K562 (cell line): ENCODE data around the gene DCUN1D4. TPM values are rescaled to one million over a fixed set of nuclear protein-coding genes. Genes with fewer than 3 reads are reported as not detected.

Source experiments
- CCNT2 ChIP-seq: IDR thresholded peaks from 2 replicates; pipeline ENCODE4 v1.6.1; 2011; ENCODE audit warnings: borderline replicate concordance, low read depth, mild to moderate bottlenecking, moderate library complexity, mixed read lengths, low read length; ENCODE audit not compliant: insufficient read length; ENCODE audit errors: extremely low read depth
- CLOCK ChIP-seq: fragments of 250-450 bp; sonication (Bioruptor Pico); IDR thresholded peaks from 2 replicates; pipeline ENCODE4 v1.4.0; 2020; ENCODE audit warnings: mild to moderate bottlenecking, moderate library complexity, borderline replicate concordance
- ELK3 ChIP-seq: fragments of 450-650 bp; formaldehyde crosslinking; IDR thresholded peaks from 2 replicates; pipeline ENCODE4 v1.4.0; 2020; ENCODE audit warnings: mild to moderate bottlenecking
- NR4A1 ChIP-seq, 2 experiments: fragments of 250-450 bp in 1 of 2; fragments of 450-650 bp in 1 of 2; sonication (Bioruptor Pico) in 1 of 2; IDR thresholded peaks; 2 replicates each; pipeline versions ENCODE4 v1.4.0 to v1.6.1; 2016 to 2020; ENCODE audit warnings: mild to moderate bottlenecking in 2 of 2, missing compliant biosample characterization in 1 of 2, missing genetic modification characterization in 1 of 2, moderate library complexity in 1 of 2
- PRPF4 ChIP-seq: fragments of 200-400 bp; formaldehyde crosslinking; IDR thresholded peaks from one replicate; pipeline ENCODE4 v1.6.1; 2017; ENCODE audit warnings: low read length, low read depth, mild to moderate bottlenecking; ENCODE audit not compliant: insufficient read depth, poor library complexity, severe bottlenecking
- PTTG1 ChIP-seq: fragments of 450-650 bp; IDR thresholded peaks from 2 replicates; pipeline ENCODE4 v1.6.1; 2016; ENCODE audit warnings: low read depth, mild to moderate bottlenecking, missing genetic modification characterization, missing compliant biosample characterization
- SLC30A9 ChIP-seq: fragments of 250-450 bp; sonication (Bioruptor Pico); IDR thresholded peaks from 2 replicates; pipeline ENCODE4 v1.8.0; 2022; ENCODE audit warnings: mild to moderate bottlenecking, moderate library complexity
- SPI1 ChIP-seq: IDR thresholded peaks from 2 replicates; pipeline ENCODE4 v1.6.1; 2011; ENCODE audit warnings: low read depth, low read length, control low read depth, borderline replicate concordance
- TFAM ChIP-seq: fragments of 250-450 bp; sonication (Bioruptor Pico); conservative IDR thresholded peaks from 2 replicates; pipeline ENCODE4 v1.5.0; 2021; ENCODE audit warnings: mild to moderate bottlenecking, moderate library complexity
- ZBTB5 ChIP-seq: fragments of 450-650 bp; IDR thresholded peaks from 2 replicates; pipeline ENCODE4 v1.6.1; 2017; ENCODE audit warnings: antibody characterized with exemption
- ZNF449 ChIP-seq: fragments of 250-450 bp; sonication (Bioruptor Pico); IDR thresholded peaks from 2 replicates; pipeline ENCODE4 v1.8.0; 2022; ENCODE audit warnings: moderate library complexity, mild to moderate bottlenecking, inconsistent platforms
- polyA plus RNA-seq, 8 experiments: library from polyadenylated mRNA; depleted of rRNA in 4 of 8; stranded (reverse) in 5 of 8; unstranded in 3 of 8; fragments of >200 nt; fragmentation: Nextera tagmentation in 2 of 8; fragmentation: Illumina TruSeq in 1 of 8; extraction: Ambion mirVana in 2 of 8; extraction: Trizol in 1 of 8; gene quantifications; 2 replicates each; pipeline versions ENCODE4 v1.2.1 to v1.2.3, GENCODE V29; 2011 to 2014; ENCODE audit warnings: inconsistent platforms in 1 of 8, missing spikeins in 1 of 8
- total RNA-seq, 7 experiments: library from RNA; depleted of rRNA in 6 of 7; stranded (reverse); fragments of >200 nt in 6 of 7; fragmentation: Illumina TruSeq in 2 of 7; extraction: Trizol in 2 of 7; gene quantifications; 2 replicates each; pipeline versions ENCODE4 v1.2.1 to v1.2.3, GENCODE V29; 2011 to 2021; ENCODE audit warnings: low replicate concordance in 1 of 7
- TF ChIP-seq, protein P1 (sequence below): fragments of 250-450 bp; sonication (Bioruptor Pico); IDR thresholded peaks from 2 replicates; pipeline ENCODE4 v1.5.0; 2020; ENCODE audit warnings: mild to moderate bottlenecking

The DCUN1D4 gene
- total and polyA plus RNA-seq, 9 of the 15 experiments (the other 6 are each of a cell fraction or from before 2014, with no cell fraction given) = 15.1 to 73.5 (median 23.0) TPM

DNA sequence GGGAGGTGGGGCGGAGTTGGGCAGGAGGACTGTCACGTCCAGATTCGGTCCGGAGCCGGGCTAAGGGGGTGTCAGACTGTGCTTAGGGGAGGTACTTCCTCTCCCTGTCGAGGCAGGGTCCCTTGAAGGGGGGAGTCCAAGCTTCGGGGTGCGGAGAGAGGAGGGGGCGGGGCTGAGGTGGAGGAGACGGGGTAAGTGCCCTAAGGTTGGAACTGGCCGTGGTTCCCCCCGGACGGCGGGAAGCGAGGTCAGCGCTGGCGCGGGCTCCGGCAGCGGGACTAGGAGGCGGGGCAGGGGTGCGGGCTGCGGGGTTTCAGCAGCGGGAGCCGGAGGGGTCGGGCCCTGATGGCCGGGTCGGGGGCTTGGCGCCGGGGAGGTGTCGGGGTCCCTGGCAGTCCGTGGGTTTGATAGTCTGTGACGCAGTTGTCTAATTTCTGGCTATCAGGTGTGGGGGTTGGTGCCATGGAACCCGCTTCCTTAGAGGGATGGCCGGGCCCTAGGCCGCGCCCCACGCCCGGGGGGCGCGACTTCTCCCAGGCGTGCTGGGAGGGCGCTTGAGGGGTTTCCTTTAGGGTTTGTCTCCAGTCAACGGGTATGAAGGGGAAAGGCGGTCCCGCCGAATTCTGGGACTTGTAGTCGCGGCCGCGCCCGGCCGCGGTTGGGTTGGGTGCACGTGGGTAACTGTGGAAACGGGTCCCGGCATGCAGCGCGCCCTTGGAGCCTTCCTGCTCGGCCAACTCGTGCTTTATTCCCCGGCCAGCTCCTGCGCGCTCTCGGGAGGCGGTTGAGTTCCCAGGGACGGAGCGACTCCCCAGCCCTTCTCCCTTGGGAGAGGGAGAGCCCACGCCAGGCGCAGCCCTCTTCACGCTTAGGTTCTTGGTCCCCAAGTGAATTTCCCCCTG, 1.5 kb downstream of the DCUN1D4 start (continued):
- TF ChIP-seq NR4A1 (CRISPR knock-in tag; IDR thresholded peaks at IDR 0.05) (no peak), NR4A1 (tag; IDR thresholded peaks at IDR 0.05) (no peak), SPI1 (0 out of 2 replicates have a peak, but pooled peaks have one; percentile 0), PRPF4 (no peak), ZNF449 (CRISPR knock-in tag) (no peak), PTTG1 (tag) (no peak), ZBTB5 (no peak), CCNT2 (peak; percentile 49), TFAM (CRISPR knock-in tag) (no peak), ELK3 (CRISPR knock-in tag) (no peak), CLOCK (CRISPR knock-in tag) (no peak), SLC30A9 (CRISPR knock-in tag) (no peak)
- TF ChIP-seq, protein P1, sequence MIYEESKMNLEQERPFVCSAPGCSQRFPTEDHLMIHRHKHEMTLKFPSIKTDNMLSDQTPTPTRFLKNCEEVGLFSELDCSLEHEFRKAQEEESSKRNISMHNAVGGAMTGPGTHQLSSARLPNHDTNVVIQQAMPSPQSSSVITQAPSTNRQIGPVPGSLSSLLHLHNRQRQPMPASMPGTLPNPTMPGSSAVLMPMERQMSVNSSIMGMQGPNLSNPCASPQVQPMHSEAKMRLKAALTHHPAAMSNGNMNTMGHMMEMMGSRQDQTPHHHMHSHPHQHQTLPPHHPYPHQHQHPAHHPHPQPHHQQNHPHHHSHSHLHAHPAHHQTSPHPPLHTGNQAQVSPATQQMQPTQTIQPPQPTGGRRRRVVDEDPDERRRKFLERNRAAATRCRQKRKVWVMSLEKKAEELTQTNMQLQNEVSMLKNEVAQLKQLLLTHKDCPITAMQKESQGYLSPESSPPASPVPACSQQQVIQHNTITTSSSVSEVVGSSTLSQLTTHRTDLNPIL (CRISPR knock-in tag) = no peak
